Neural progenitor cell (in vitro differentiated cells): ENCODE data around the gene KIF9. TPM values are rescaled to one million over a fixed set of nuclear protein-coding genes. Genes with fewer than 3 reads are reported as not detected.
A peak's percentile ranks its signal among the peaks of the same experiment; 100 is the strongest.

Source experiments
- DNase-seq: peaks from one replicate; pipeline ENCODE4 v3.0.0-alpha.2; 2016; ENCODE audit warnings: low spot score
- H2AFZ ChIP-seq: fragments of 200-600 bp; sonication (generic); replicated peaks from 2 replicates; pipeline ENCODE4 v1.6.1; 2016; ENCODE audit warnings: antibody characterized with exemption
- H3F3A ChIP-seq: fragments of 200-600 bp; sonication (generic); 2 replicates; pipeline ENCODE4 v1.6.1; 2016; ENCODE audit warnings: antibody characterized with exemption, low read depth
- H3K27ac ChIP-seq: fragments of 200-600 bp; sonication (generic); 2 replicates; pipeline ENCODE4 v1.5.1; 2016; ENCODE audit warnings: mild to moderate bottlenecking
- H3K27me3 ChIP-seq: fragments of 200-600 bp; sonication (generic); 2 replicates; pipeline ENCODE4 v1.6.1; 2016; ENCODE audit warnings: mild to moderate bottlenecking, moderate library complexity
- H3K36me3 ChIP-seq: fragments of 200-600 bp; sonication (generic); 2 replicates; pipeline ENCODE4 v1.5.1; 2016
- H3K4me1 ChIP-seq: fragments of 200-600 bp; sonication (generic); 2 replicates; pipeline ENCODE4 v1.6.1; 2016; ENCODE audit warnings: mixed run types
- H3K4me2 ChIP-seq: fragments of 200-600 bp; sonication (generic); 2 replicates; pipeline ENCODE4 v1.6.1; 2016
- H3K4me3 ChIP-seq: fragments of 200-600 bp; sonication (generic); 2 replicates; pipeline ENCODE4 v1.5.1; 2016
- H3K79me2 ChIP-seq: fragments of 200-600 bp; sonication (generic); 2 replicates; pipeline ENCODE4 v1.6.1; 2016; ENCODE audit warnings: low read depth
- H3K9ac ChIP-seq: fragments of 200-600 bp; sonication (generic); 2 replicates; pipeline ENCODE4 v1.6.1; 2016
- H3K9me3 ChIP-seq: fragments of 200-600 bp; sonication (generic); 2 replicates; pipeline ENCODE4 v1.5.1; 2016; ENCODE audit warnings: low read depth
- H4K20me1 ChIP-seq: fragments of 200-600 bp; sonication (generic); 2 replicates; pipeline ENCODE4 v1.6.1; 2016; ENCODE audit warnings: low read depth
- H3K27ac Mint-ChIP-seq: 3 replicates; pipeline ENCODE4 v1.8.0; 2021; ENCODE audit warnings: mixed read lengths
- H3K27me3 Mint-ChIP-seq: 2 replicates; pipeline ENCODE4 v1.8.0; 2022; ENCODE audit warnings: low read depth, mild to moderate bottlenecking, inconsistent platforms, moderate library complexity, mixed read lengths; ENCODE audit not compliant: insufficient read depth
- H3K36me3 Mint-ChIP-seq: 3 replicates; pipeline ENCODE4 v1.8.0; 2021; ENCODE audit warnings: mixed read lengths
- H3K4me1 Mint-ChIP-seq: 3 replicates; pipeline ENCODE4 v1.8.0; 2021; ENCODE audit warnings: mixed read lengths
- H3K4me3 Mint-ChIP-seq: 3 replicates; pipeline ENCODE4 v1.8.0; 2021; ENCODE audit warnings: mild to moderate bottlenecking, moderate library complexity, mixed read lengths
- H3K9me3 Mint-ChIP-seq: 3 replicates; pipeline ENCODE4 v1.8.0; 2020; ENCODE audit warnings: mixed read lengths
- CTCF ChIP-seq: fragments of 200-600 bp; sonication (generic); IDR thresholded peaks from 2 replicates; pipeline ENCODE4 v1.5.1; 2017; ENCODE audit warnings: antibody characterized with exemption, mild to moderate bottlenecking
- EZH2 ChIP-seq: fragments of 200-600 bp; sonication (generic); IDR thresholded peaks from 2 replicates; pipeline ENCODE4 v1.6.1; 2017; ENCODE audit warnings: antibody characterized with exemption, mild to moderate bottlenecking, moderate library complexity
- EZH2phosphoT487 ChIP-seq: fragments of 200-600 bp; sonication (generic); IDR thresholded peaks from 2 replicates; pipeline ENCODE4 v1.6.1; 2017; ENCODE audit warnings: antibody characterized with exemption
- total RNA-seq: library from RNA; depleted of rRNA; stranded (reverse); fragments of >200 nt; gene quantifications from 2 replicates; pipeline ENCODE4 v1.2.3, GENCODE V29; 2015; ENCODE audit warnings: low replicate concordance

The KIF9 gene
- total RNA-seq, 1 donor from 2014 or later, result 6.4 TPM

DNA sequence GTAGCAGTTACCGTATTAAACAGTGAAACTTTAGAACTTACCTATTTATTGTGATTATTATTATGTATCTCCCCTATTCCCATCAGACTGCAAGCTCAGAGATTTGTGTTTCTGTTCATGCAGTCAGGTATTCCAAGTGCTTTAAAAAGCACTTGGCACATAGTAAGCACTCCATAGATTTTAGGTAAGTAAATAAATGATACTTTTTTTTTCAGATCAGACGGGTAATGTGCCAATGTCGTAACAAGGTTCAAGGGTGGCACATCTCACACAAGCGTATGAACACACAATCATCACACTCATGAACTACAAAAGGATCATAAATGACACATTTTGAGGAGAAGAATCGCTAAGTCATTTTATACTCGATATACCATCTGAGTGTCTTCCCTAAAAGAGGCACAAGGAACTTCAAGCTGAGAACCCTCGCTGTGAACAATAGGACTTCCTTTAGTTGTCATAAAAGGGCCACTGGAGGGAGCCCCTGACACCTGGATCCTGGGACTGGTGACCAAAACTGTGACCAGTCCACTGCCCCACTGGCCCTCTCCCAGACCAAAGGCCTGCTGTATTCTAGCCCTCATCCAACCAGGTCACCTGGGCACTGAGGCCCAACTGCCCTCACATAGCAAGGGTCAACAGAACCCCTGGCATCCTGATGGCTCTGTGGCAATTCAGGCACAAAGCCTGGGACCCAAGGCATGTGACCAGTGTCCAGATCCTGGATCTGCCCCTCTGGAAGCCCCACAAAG, 32.1 kb downstream of the KIF9 start:
- TF ChIP-seq CTCF (peak; percentile 49), EZH2 (no peak)
- no peaks in the 10 kb centered on the region for H3K79me2 ChIP-seq
- H3K4me1 Mint-ChIP-seq, result no peaks in the 10 kb centered on the region
- DNase-seq, result peak; percentile 73
- H3K4me3 Mint-ChIP-seq, result no peak overlapping the region
- H4K20me1 ChIP-seq, result no peaks in the 10 kb centered on the region
- H3K36me3 Mint-ChIP-seq, result no peaks in the 10 kb centered on the region
- no peaks in the 10 kb centered on the region for H3K36me3 ChIP-seq
- no peak overlapping the region for H2AFZ ChIP-seq
- no peaks in the 10 kb centered on the region for H3K27me3 ChIP-seq
- no peaks in the 10 kb centered on the region for H3F3A ChIP-seq
- no peak overlapping the region for H3K27ac ChIP-seq
- no peak overlapping the region for H3K9ac ChIP-seq
- H3K27me3 Mint-ChIP-seq, result peaks cover 12% of the 10 kb centered on the region
- H3K4me2 ChIP-seq, result no peak overlapping the region
- H3K4me3 ChIP-seq, result no peak overlapping the region
- H3K4me1 ChIP-seq, result no peaks in the 10 kb centered on the region
- no peaks in the 10 kb centered on the region for H3K9me3 ChIP-seq
- no peak overlapping the region for H3K27ac Mint-ChIP-seq
- no peaks in the 10 kb centered on the region for H3K9me3 Mint-ChIP-seq

- Mint-ChIP-seq H3K27me3 (peaks cover 12% of the 10 kb centered on the region), H3K36me3 (no peaks in the 10 kb centered on the region), H3K4me3 (no peak overlapping the region), H3K4me1 (no peaks in the 10 kb centered on the region), H3K9me3 (no peaks in the 10 kb centered on the region), H3K27ac (no peak overlapping the region)
- H3K27ac ChIP-seq, result no peak overlapping the region
- no peak overlapping the region for H2AFZ ChIP-seq
- H3K79me2 ChIP-seq, result no peaks in the 10 kb centered on the region
- no peak for DNase-seq
- H3F3A ChIP-seq, result no peaks in the 10 kb centered on the region
- no peak for TF ChIP-seq EZH2phosphoT487
- TF ChIP-seq CTCF, result no peak
- TF ChIP-seq EZH2, result no peak
- H3K9me3 ChIP-seq, result no peaks in the 10 kb centered on the region
- no peak overlapping the region for H3K4me3 ChIP-seq
- H3K36me3 ChIP-seq, result no peaks in the 10 kb centered on the region
- no peaks in the 10 kb centered on the region for H4K20me1 ChIP-seq
- no peak overlapping the region for H3K4me2 ChIP-seq
- H3K27me3 ChIP-seq, result no peaks in the 10 kb centered on the region
- H3K4me1 ChIP-seq, result no peaks in the 10 kb centered on the region
- no peak overlapping the region for H3K9ac ChIP-seq
These were observed 35.2 kb downstream of the KIF9 start for GRCh38 chr3:47247131-47248064.

- H4K20me1 ChIP-seq, result no peaks in the 10 kb centered on the region
- no peaks in the 10 kb centered on the region for H3K4me1 ChIP-seq
- H3K36me3 Mint-ChIP-seq, result peaks cover 2% of the 10 kb centered on the region
- H3K27me3 ChIP-seq, result no peaks in the 10 kb centered on the region
- no peaks in the 10 kb centered on the region for H3K36me3 ChIP-seq
- no peaks in the 10 kb centered on the region for H3K79me2 ChIP-seq
- H3K4me1 Mint-ChIP-seq, result no peaks in the 10 kb centered on the region
- no peaks in the 10 kb centered on the region for H3F3A ChIP-seq
- peaks cover 12% of the 10 kb centered on the region for H3K27me3 Mint-ChIP-seq
- no peak overlapping the region for H3K9ac ChIP-seq
- H2AFZ ChIP-seq, result no peak overlapping the region
- no peak overlapping the region for H3K4me3 Mint-ChIP-seq
- no peak overlapping the region for H3K4me2 ChIP-seq
- no peaks in the 10 kb centered on the region for H3K9me3 ChIP-seq
- no peak overlapping the region for H3K27ac Mint-ChIP-seq
- no peak overlapping the region for H3K4me3 ChIP-seq
- H3K27ac ChIP-seq, result no peak overlapping the region
- no peaks in the 10 kb centered on the region for H3K9me3 Mint-ChIP-seq
- TF ChIP-seq CTCF, result no peak
- TF ChIP-seq EZH2phosphoT487, result no peak
- no peak for TF ChIP-seq EZH2
- no peak for DNase-seq
These were observed 37.3 kb downstream of the KIF9 start for GRCh38 chr3:47245271-47245670.
